Measurements from ENCODE around the gene SLC39A9.

DNA sequence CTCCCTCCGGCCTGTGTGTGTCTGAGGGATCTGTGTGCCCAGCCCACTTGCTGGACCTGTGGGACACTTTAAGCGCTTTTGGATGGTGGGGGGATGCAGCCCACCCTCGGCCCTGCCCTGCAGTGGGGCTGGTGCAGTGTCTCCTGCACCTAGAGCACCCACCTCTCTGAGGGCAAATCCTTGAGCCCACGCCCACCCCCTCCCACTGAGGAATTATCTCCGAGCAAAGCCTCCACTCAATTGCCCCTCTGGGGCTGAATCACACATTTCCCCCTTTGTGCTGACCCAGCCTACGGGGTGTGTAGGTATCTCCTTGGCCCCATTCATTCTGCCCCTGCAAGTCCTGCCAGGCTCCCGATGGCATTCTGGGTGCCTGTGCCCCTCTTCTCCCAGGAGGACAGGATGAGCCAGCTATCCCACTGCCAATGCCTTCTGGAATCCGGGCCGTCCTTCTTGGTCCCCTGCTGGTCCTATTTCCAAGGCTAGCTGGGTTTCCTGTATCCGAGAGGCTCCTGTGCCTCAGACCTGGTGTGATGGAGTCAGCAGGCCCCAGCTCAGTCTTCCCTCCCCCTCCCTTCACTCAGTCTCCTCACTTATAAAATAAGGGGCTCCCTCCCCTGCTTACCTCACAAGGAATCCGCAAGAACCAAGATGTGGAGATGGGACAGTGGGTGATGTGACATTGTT lies 49.3 kb upstream of the SLC39A9 start:
- TF ChIP-seq CTCF (IDR thresholded peaks at IDR 0.05) (no peak), POLR2A (IDR thresholded peaks at IDR 0.05) (no peak)

Measured in esophagus squamous epithelium (tissue), 4 donors.